Epithelial cell of prostate (primary cell): ENCODE results near the gene CRISPLD2.

Source experiments
- DNase-seq: peaks from one replicate; pipeline ENCODE4 v3.0.0-alpha.2; 2011; ENCODE audit warnings: low read depth, low spot score
- H3K27ac ChIP-seq: fragments of 450-650 bp; 2 replicates; pipeline ENCODE4 v1.5.1; 2017; ENCODE audit warnings: mild to moderate bottlenecking

The CRISPLD2 gene

GRCh38 chr16:84878770-84879169 is 59.0 kb downstream of the CRISPLD2 start:
- DNase-seq = no peak
- H3K27ac ChIP-seq = no peak overlapping the region

GRCh38 chr16:84879569-84880487 is 60.0 kb downstream of the CRISPLD2 start:
- no peak for DNase-seq
- peak overlapping the region; percentile 33 for H3K27ac ChIP-seq

GRCh38 chr16:84881702-84882521 is 62.1 kb downstream of the CRISPLD2 start:
- DNase-seq = no peak
- H3K27ac ChIP-seq = no peak overlapping the region

GRCh38 chr16:84883301-84883700 is 63.5 kb downstream of the CRISPLD2 start:
- no peak for DNase-seq
- H3K27ac ChIP-seq = no peak overlapping the region

GRCh38 chr16:84884246-84884595 is 64.4 kb downstream of the CRISPLD2 start:
- H3K27ac ChIP-seq = peak overlapping the region; percentile 50
- no peak for DNase-seq

GRCh38 chr16:84884596-84885341 is 65.0 kb downstream of the CRISPLD2 start:
- no peak for DNase-seq
- peak overlapping the region; percentile 50 for H3K27ac ChIP-seq

GRCh38 chr16:84885342-84885910 is 65.6 kb downstream of the CRISPLD2 start:
- DNase-seq = no peak
- peak overlapping the region; percentile 50 for H3K27ac ChIP-seq

GRCh38 chr16:84886497-84887090 is 66.8 kb downstream of the CRISPLD2 start:
- H3K27ac ChIP-seq = no peak overlapping the region
- DNase-seq = no peak

- DNase-seq = no peak
- H3K27ac ChIP-seq = no peak overlapping the region
These were observed 67.4 kb downstream of the CRISPLD2 start for GRCh38 chr16:84887207-84887606.

- H3K27ac ChIP-seq = no peak overlapping the region
- no peak for DNase-seq
These were observed 68.7 kb downstream of the CRISPLD2 start for GRCh38 chr16:84888450-84888849.

- no peak overlapping the region for H3K27ac ChIP-seq
- DNase-seq = no peak
These were observed 69.3 kb downstream of the CRISPLD2 start for GRCh38 chr16:84889066-84889465.

GRCh38 chr16:84890427-84890826 is 70.6 kb downstream of the CRISPLD2 start:
- H3K27ac ChIP-seq = no peak overlapping the region
- no peak for DNase-seq

- no peak for DNase-seq
- no peak overlapping the region for H3K27ac ChIP-seq
These were observed 71.5 kb downstream of the CRISPLD2 start for GRCh38 chr16:84891149-84891795.

- no peak overlapping the region for H3K27ac ChIP-seq
- DNase-seq = no peak
These were observed 72.3 kb downstream of the CRISPLD2 start for GRCh38 chr16:84892097-84892496.

GRCh38 chr16:84893467-84893848 is 73.7 kb downstream of the CRISPLD2 start:
- DNase-seq = no peak
- H3K27ac ChIP-seq = no peak overlapping the region

GRCh38 chr16:84893849-84894599 is 74.2 kb downstream of the CRISPLD2 start:
- DNase-seq = no peak
- no peak overlapping the region for H3K27ac ChIP-seq

GRCh38 chr16:84895016-84895415 is 75.2 kb downstream of the CRISPLD2 start:
- no peak for DNase-seq
- H3K27ac ChIP-seq = no peak overlapping the region

GRCh38 chr16:84896847-84897246 is 77.1 kb downstream of the CRISPLD2 start:
- DNase-seq = no peak
- H3K27ac ChIP-seq = no peak overlapping the region

GRCh38 chr16:84897911-84898377 is 78.2 kb downstream of the CRISPLD2 start:
- no peak for DNase-seq
- peak overlapping the region; percentile 51 for H3K27ac ChIP-seq
